H1 (cell line): ENCODE results near the gene CHD9. TPM values are rescaled to one million over a fixed set of nuclear protein-coding genes. Genes with fewer than 3 reads are reported as not detected.

Experiments
- CTCF ChIA-PET: fragments of 300-600 bp; sonication (Branson Sonifier 250); formaldehyde crosslinking; loops from one replicate; lab custom pipeline; 2021; ENCODE audit not compliant: partially characterized antibody; lab: Charles Lee
- POLR2A ChIA-PET: fragments of 300-600 bp; sonication (Branson Sonifier 250); formaldehyde crosslinking; loops from one replicate; lab custom pipeline; 2021; ENCODE audit warnings: inconsistent platforms; ENCODE audit not compliant: partially characterized antibody; lab: Charles Lee
- DNase-seq, 2 experiments: peaks; one replicate each; pipeline versions ENCODE4 v3.0.0 to v3.0.0-alpha.2; 2010 to 2022; ENCODE audit warnings: low spot score in 2 of 2, low read depth in 1 of 2, mixed read lengths in 1 of 2
- FAIRE-seq: peaks from 2 replicates; lab custom pipeline; 2011; peaks lifted over from hg19 to GRCh38; lab: Jason Lieb, UNC
- H2AFZ ChIP-seq: 2 replicates; pipeline ENCODE4 v1.8.1; 2012; ENCODE audit warnings: low read length, inconsistent platforms
- H2AK5ac ChIP-seq: 2 replicates; pipeline ENCODE4 v1.6.1; 2013; ENCODE audit warnings: low read depth, low read length
- H2BK120ac ChIP-seq: replicated peaks from 2 replicates; pipeline ENCODE3; 2013; ENCODE audit warnings: low read depth, low read length, inconsistent platforms
- H2BK12ac ChIP-seq: 2 replicates; pipeline ENCODE4 v1.6.1; 2013; ENCODE audit warnings: low read depth, low read length
- H2BK15ac ChIP-seq: 2 replicates; pipeline ENCODE4 v1.6.1; 2013; ENCODE audit warnings: low read length
- H2BK20ac ChIP-seq: 2 replicates; pipeline ENCODE4 v1.6.1; 2013; ENCODE audit warnings: low read length
- H2BK5ac ChIP-seq: 2 replicates; pipeline ENCODE4 v1.6.1; 2013; ENCODE audit warnings: low read depth, low read length
- H3K14ac ChIP-seq: 2 replicates; pipeline ENCODE4 v1.6.1; 2013; ENCODE audit warnings: inconsistent platforms; ENCODE audit not compliant: insufficient read length
- H3K18ac ChIP-seq: 2 replicates; pipeline ENCODE4 v1.6.1; 2013; ENCODE audit warnings: low read length; ENCODE audit errors: extremely low read depth
- H3K23ac ChIP-seq: 2 replicates; pipeline ENCODE4 v1.6.1; 2013; ENCODE audit warnings: inconsistent platforms; ENCODE audit not compliant: insufficient read length
- H3K23me2 ChIP-seq: 2 replicates; pipeline ENCODE4 v1.6.1; 2013; ENCODE audit warnings: low read depth, low read length
- H3K27ac ChIP-seq: 2 replicates; pipeline ENCODE4 v1.6.1; 2011; ENCODE audit warnings: low read depth, low read length, inconsistent platforms
- H3K27me3 ChIP-seq, 4 experiments: replicated peaks in 1 of 4; 1 replicate in 1 of 4; 2 replicates in 3 of 4; pipeline versions ENCODE4 v1.6.1 to v1.8.1; 2011 to 2013; ENCODE audit warnings: low read length in 3 of 4, mild to moderate bottlenecking in 3 of 4, inconsistent platforms in 2 of 4, mixed read lengths in 2 of 4, moderate library complexity in 1 of 4; ENCODE audit not compliant: control insufficient read depth in 3 of 4, insufficient read depth in 3 of 4; ENCODE audit errors: extremely low read depth in 1 of 4
- H3K36me3 ChIP-seq, 4 experiments: 2 replicates each; pipeline versions ENCODE4 v1.6.1 to v1.8.1; 2011 to 2013; ENCODE audit warnings: mild to moderate bottlenecking in 4 of 4, low read length in 3 of 4, moderate library complexity in 2 of 4, control low read depth in 1 of 4, inconsistent platforms in 1 of 4; ENCODE audit not compliant: insufficient read depth in 4 of 4, control insufficient read depth in 2 of 4
- H3K4ac ChIP-seq: replicated peaks from 2 replicates; pipeline ENCODE3; 2013; ENCODE audit warnings: low read length, low read depth, mixed read lengths, inconsistent platforms; ENCODE audit not compliant: insufficient read length
- H3K4me1 ChIP-seq, 4 experiments: replicated peaks in 1 of 4; 1 replicate in 1 of 4; 2 replicates in 3 of 4; pipeline versions ENCODE4 v1.6.1 to v1.8.1; 2011 to 2013; ENCODE audit warnings: low read length in 3 of 4, inconsistent platforms in 2 of 4, mixed read lengths in 1 of 4; ENCODE audit not compliant: insufficient read depth in 4 of 4, control insufficient read depth in 3 of 4
- H3K4me2 ChIP-seq, 2 experiments: 2 replicates each; pipeline versions ENCODE4 v1.6.1 to v1.8.1; 2011 to 2013; ENCODE audit warnings: low read depth in 2 of 2, low read length in 2 of 2, control low read depth in 1 of 2, inconsistent platforms in 1 of 2, mild to moderate bottlenecking in 1 of 2; ENCODE audit not compliant: insufficient read depth in 1 of 2
- H3K4me3 ChIP-seq, 4 experiments: fragments of 200-600, 300-600 bp in 1 of 4; sonication (generic), shearing (Covaris generic), sonication (Bioruptor Twin) in 1 of 4; 2 replicates each; pipeline versions ENCODE4 v1.5.1 to v1.8.1; 2011 to 2016; ENCODE audit warnings: low read length in 4 of 4, low read depth in 3 of 4, control low read depth in 2 of 4, inconsistent platforms in 2 of 4, mild to moderate bottlenecking in 2 of 4, mixed read lengths in 1 of 4, moderate library complexity in 1 of 4; ENCODE audit not compliant: insufficient read depth in 2 of 4; ENCODE audit errors: extremely low read depth in 1 of 4
- H3K56ac ChIP-seq: replicated peaks from 2 replicates; pipeline ENCODE3; 2013; ENCODE audit warnings: low read depth, mild to moderate bottlenecking, mixed read lengths, low read length, inconsistent platforms; ENCODE audit not compliant: insufficient read length
- H3K79me1 ChIP-seq: 2 replicates; pipeline ENCODE4 v1.6.1; 2013; ENCODE audit warnings: low read depth, low read length, control low read depth
- H3K79me2 ChIP-seq, 2 experiments: 2 replicates each; pipeline versions ENCODE4 v1.6.1 to v1.8.1; 2012 to 2013; ENCODE audit warnings: low read length in 2 of 2, mild to moderate bottlenecking in 2 of 2, inconsistent platforms in 1 of 2; ENCODE audit not compliant: insufficient read depth in 2 of 2, control insufficient read depth in 1 of 2
- H3K9ac ChIP-seq, 4 experiments: replicated peaks in 1 of 4; 1 replicate in 1 of 4; 2 replicates in 3 of 4; pipeline versions ENCODE4 v1.6.1 to v1.8.1; 2011 to 2013; ENCODE audit warnings: low read depth in 3 of 4, low read length in 3 of 4, control low read depth in 2 of 4, mild to moderate bottlenecking in 2 of 4, moderate library complexity in 2 of 4, inconsistent platforms in 1 of 4; ENCODE audit errors: extremely low read depth in 1 of 4
- H3K9me3 ChIP-seq, 2 experiments: 2 replicates each; pipeline versions ENCODE4 v1.6.1 to v1.8.1; 2012 to 2013; ENCODE audit warnings: mild to moderate bottlenecking in 2 of 2, moderate library complexity in 2 of 2, control low read depth in 1 of 2, inconsistent platforms in 1 of 2, low read depth in 1 of 2, low read length in 1 of 2, mixed read lengths in 1 of 2; ENCODE audit not compliant: insufficient read depth in 2 of 2
- H4K20me1 ChIP-seq, 2 experiments: replicated peaks in 1 of 2; 2 replicates each; pipeline versions ENCODE3 to v1.8.1; 2011 to 2013; ENCODE audit warnings: inconsistent platforms in 2 of 2, low read length in 2 of 2, mild to moderate bottlenecking in 1 of 2; ENCODE audit not compliant: insufficient read depth in 2 of 2, control insufficient read depth in 1 of 2
- H4K5ac ChIP-seq: 2 replicates; pipeline ENCODE4 v1.6.1; 2013; ENCODE audit warnings: low read length, low read depth, mixed read lengths, inconsistent platforms; ENCODE audit not compliant: insufficient read length
- H4K8ac ChIP-seq: 2 replicates; pipeline ENCODE4 v1.8.0; 2013; ENCODE audit warnings: mild to moderate bottlenecking, moderate library complexity, low read length, inconsistent platforms; ENCODE audit not compliant: insufficient read depth; ENCODE audit errors: extremely low read depth
- H4K91ac ChIP-seq: replicated peaks from 2 replicates; pipeline ENCODE3; 2013; ENCODE audit warnings: low read length, mixed read lengths, inconsistent platforms; ENCODE audit not compliant: insufficient read length
- HDAC6 ChIP-seq: IDR thresholded peaks from one replicate; pipeline ENCODE4 v1.7.1; 2012; ENCODE audit warnings: low read depth, mild to moderate bottlenecking, inconsistent platforms, low read length, moderate library complexity
- polyA plus RNA-seq, 7 experiments: library from polyadenylated mRNA; depleted of rRNA in 3 of 7; stranded (reverse) in 5 of 7; unstranded in 2 of 7; fragments of >200 nt in 5 of 7; fragments of 200-250 nt in 2 of 7; gene quantifications; 1 replicate in 5 of 7; 2 replicates in 1 of 7; 4 replicates in 1 of 7; pipeline versions ENCODE4 v1.2.1 to v1.2.3, GENCODE V29; 2011 to 2013; ENCODE audit warnings: missing spikeins in 2 of 7, mixed read lengths in 2 of 7
- total RNA-seq: library from RNA; stranded (reverse); fragmentation: NEBNext Ultra II Directional; extraction: Animal tissue kit (Norgen Biotek cat#: 25700); gene quantifications from 2 replicates; pipeline ENCODE4 v1.2.1, GENCODE V29; 2021

The CHD9 gene
- total and polyA plus RNA-seq, 2 of the 8 experiments (the other 6 are each of a cell fraction or from before 2014, with no cell fraction given): 9.9 to 32.4 TPM

DNA sequence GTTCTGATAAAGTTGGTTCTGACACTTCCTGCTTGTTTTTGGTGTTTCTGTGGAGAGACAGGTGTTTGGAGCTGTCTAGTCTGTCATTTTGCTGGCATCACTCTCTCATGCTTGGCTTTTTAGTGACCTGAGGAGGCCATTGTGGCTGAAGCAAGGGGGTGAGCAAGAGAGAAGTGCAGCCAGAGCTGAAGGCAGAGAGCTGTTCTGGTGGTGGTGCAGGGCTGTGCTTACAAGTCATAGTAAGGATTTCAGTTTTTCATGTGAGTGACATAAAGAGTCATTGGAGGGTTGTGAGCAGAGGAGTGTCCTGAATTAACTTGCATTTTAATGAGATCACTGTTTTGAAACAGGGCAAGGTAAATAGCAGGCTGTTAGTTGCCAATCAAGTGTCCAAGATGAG lies 97.5 kb downstream of the CHD9 start:
- Histone ChIP-seq H3K79me1 (no peaks in the 10 kb centered on the region), H2BK120ac (no peak overlapping the region), H4K20me1 (peaks cover 0 to under 1% of the 10 kb centered on the region in 2 experiments), H3K9me3 (peaks cover 0 to 3% of the 10 kb centered on the region in 2 experiments; a peak in 1 of 4 replicates), H2AK5ac (no peak overlapping the region), H3K4me1 (peaks cover 0 to 5% (median 2%) of the 10 kb centered on the region in 4 experiments; a peak in 4 of 7 replicates), H3K4ac (peak overlapping the region; percentile 77), H3K27me3 (no peaks in the 10 kb centered on the region), H4K5ac (no peak overlapping the region), H4K8ac (no peak overlapping the region), H3K4me3 (no peak overlapping the region), H3K14ac (no peak overlapping the region), H2AFZ (no peak overlapping the region), H3K27ac (no peak overlapping the region), H2BK5ac (no peak overlapping the region), H3K9ac (no peak overlapping the region), H3K79me2 (peaks cover 0 to 9% of the 10 kb centered on the region in 2 experiments; a peak in 3 of 4 replicates), H3K4me2 (no peak overlapping the region), H4K91ac (no peak overlapping the region), H3K23ac (peak overlapping the region; percentile 56), H2BK20ac (no peak overlapping the region), H2BK12ac (no peak overlapping the region), H3K56ac (no peak overlapping the region), H3K36me3 (peaks cover 0 to 8% (median 3%) of the 10 kb centered on the region in 4 experiments; a peak in 3 of 8 replicates), H3K23me2 (no peaks in the 10 kb centered on the region), H2BK15ac (no peak overlapping the region; the same call in 1 of the 2 replicates), H3K18ac (no peak overlapping the region)
- no peak for DNase-seq
- TF ChIP-seq HDAC6: no peak
- ChIA-PET POLR2A (no interaction called here), CTCF (interaction anchor here (1.6 kb wide), 1 partner anchor 68 kb away, joined by 4 read pairs; no protein-coding TSS in a partner anchor)
- FAIRE-seq: no peak
